22Rv1 (cell line): ENCODE measurements around the gene ZNF579.

ENCODE experiments used
- H3K27ac ChIP-seq: fragments of 450-650 bp; 2 replicates; pipeline ENCODE4 v1.5.1; 2017
- ZFX ChIP-seq: fragments of 450-650 bp; IDR thresholded peaks from 2 replicates; pipeline ENCODE4 v1.6.1; 2017; ENCODE audit warnings: antibody characterized with exemption, borderline replicate concordance
- TF ChIP-seq, protein P1 (sequence below): fragments of 450-650 bp; IDR thresholded peaks from 2 replicates; pipeline ENCODE4 v1.5.1; 2017; ENCODE audit warnings: mild to moderate bottlenecking

Gene ZNF579

DNA sequence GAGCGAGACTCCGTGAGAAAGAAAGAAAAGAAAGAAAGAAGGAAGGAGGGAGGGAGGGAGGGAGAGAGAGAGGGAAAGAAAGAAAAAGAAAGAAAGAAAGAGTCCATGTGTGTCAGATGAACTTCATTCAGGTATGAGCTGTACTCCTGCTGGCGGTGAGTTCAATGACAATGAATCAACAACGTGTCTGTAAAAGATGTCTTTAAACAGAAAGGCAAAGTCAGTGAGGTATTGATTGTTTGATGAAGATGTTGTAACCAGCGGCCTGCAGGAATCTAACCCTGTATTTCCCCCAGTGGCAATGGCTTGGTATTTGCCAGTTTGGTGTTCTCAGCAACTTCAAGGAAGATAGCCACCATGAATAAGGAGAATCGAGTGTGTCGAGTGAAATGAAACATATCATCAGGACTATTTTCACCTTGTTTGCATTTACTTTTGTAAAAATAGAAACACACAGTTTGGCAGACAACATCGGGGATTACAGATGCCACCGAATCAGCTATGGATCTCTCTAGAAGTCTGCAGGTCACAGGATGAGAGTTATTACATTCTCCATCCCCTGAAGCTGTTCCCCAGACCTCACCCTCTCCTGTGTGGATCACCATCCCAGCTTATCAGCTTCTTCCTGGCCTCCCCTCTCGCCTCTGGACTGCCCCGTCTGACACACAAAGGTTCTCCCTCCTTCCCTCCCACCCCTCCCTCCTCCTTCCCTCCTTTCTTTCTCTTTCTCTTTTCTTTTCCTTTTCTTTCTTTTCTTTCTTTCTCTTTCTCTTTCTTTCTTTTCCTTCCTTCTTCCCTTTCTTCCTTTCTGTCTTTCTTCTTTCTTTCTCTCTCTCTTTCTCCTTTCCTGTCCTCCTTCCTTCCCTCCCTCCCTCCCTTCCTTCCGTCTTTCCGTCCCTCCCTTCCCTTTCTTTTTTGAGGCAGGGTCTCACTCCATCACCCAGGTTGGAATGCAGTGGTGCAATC is 27.1 kb downstream of the ZNF579 start:
- no peak for TF ChIP-seq ZFX
- TF ChIP-seq, protein P1, sequence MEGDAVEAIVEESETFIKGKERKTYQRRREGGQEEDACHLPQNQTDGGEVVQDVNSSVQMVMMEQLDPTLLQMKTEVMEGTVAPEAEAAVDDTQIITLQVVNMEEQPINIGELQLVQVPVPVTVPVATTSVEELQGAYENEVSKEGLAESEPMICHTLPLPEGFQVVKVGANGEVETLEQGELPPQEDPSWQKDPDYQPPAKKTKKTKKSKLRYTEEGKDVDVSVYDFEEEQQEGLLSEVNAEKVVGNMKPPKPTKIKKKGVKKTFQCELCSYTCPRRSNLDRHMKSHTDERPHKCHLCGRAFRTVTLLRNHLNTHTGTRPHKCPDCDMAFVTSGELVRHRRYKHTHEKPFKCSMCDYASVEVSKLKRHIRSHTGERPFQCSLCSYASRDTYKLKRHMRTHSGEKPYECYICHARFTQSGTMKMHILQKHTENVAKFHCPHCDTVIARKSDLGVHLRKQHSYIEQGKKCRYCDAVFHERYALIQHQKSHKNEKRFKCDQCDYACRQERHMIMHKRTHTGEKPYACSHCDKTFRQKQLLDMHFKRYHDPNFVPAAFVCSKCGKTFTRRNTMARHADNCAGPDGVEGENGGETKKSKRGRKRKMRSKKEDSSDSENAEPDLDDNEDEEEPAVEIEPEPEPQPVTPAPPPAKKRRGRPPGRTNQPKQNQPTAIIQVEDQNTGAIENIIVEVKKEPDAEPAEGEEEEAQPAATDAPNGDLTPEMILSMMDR = no peak
- H3K27ac ChIP-seq = no peak overlapping the region

DNA sequence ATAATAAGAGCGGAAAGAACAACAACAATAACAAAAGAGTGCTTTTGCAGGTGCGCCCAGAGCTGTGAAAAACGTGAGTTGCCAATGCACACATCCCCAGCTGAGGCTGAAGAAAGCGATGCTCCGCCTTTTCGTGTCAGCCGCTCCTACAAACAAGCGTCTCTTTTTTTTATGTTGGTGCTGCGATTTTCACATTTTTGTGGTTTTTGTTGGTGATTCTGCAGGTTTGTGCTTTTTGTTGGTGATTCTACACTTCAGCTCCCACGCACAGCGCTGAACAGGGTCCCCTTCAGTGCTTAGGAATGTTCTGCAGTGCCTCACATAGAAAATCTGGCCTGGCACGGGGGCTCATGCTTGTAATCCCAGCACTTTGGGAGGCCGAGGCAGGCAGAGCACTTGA is 28.0 kb downstream of the ZNF579 start:
- H3K27ac ChIP-seq = no peak overlapping the region

DNA sequence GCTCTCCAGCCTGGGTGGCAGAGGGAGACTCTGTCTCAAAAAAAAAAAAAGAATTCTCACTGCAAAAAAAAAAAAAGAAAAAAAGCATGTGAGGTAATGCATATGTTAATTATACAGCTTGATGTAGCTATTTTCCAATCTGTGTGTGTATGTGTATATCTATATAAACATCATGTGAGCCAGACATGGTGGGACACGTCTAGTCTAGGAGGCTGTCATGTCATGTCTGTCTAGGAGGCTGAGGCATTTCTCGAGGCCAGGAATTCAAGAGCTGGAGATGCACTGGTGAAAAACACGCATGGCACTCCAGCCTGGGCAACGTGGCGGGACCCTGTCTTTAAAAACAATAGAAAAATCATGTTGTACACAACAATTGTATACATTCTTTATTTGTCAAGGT is 28.4 kb downstream of the ZNF579 start:
- no peak for TF ChIP-seq ZFX
- TF ChIP-seq, protein P1 = no peak
- H3K27ac ChIP-seq = no peak overlapping the region

More for the DNA sequence above, 28.0 kb downstream of the ZNF579 start:
- TF ChIP-seq, protein P1 = no peak
- TF ChIP-seq ZFX = no peak

DNA sequence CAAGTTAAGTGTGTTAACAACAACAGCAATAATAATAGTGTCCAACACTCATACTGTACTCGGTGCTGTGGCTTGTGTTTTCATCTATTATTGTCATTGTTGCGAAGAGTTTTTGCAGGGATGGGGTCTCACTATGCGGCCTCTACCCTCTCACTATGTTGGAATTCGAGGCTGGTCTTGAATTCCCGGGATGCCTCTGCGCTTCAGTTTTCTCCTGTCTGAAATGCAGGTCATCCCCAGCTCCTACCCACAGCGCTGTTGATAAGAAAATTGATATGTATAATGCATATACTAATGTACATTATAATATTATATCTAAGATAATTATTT is 30.4 kb downstream of the ZNF579 start:
- TF ChIP-seq, protein P1 = no peak
- no peak for TF ChIP-seq ZFX
- no peak overlapping the region for H3K27ac ChIP-seq

DNA sequence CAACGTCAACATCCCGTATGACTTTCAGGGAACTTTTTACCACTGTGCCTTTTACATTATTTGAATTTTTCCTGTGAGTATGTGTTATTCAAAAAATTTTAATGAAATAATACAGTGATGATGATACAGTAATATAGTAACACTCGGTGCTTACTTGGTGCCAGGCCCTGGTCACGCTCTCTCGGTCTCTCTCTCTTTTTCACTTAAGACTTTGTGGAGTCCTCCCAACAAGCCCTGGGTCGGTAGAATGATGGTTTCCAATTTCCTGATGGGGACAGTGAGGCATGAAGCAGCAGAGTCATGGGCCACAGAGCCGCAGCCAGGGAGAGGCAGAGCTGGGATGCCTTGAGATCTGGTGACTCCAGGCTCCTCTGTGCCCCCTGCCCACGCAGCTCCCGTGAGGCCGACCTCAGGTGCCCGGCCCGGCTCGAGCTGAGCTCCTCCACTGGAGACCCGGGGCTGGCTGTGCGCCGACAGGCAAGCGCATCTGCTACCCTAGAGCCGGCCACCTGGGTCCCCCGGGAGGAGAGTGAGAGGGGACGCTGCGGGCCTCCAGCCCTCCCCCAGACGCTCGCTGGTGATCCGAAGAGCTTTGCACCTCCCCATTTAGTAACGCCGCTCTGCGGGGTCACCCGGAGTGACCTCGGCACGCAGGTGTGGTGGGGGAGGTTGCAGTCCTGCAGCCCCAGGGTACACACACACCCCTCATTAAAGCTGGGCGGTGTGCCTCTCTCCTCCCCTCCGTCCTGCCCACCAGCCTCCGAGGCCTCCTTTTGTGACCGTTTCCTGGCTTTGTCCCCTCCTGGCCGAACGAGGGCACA is 30.9 kb downstream of the ZNF579 start:
- TF ChIP-seq ZFX = no peak
- TF ChIP-seq, protein P1 = no peak
- peak overlapping the region; percentile 25; the same call in 1 of the 2 replicates for H3K27ac ChIP-seq

DNA sequence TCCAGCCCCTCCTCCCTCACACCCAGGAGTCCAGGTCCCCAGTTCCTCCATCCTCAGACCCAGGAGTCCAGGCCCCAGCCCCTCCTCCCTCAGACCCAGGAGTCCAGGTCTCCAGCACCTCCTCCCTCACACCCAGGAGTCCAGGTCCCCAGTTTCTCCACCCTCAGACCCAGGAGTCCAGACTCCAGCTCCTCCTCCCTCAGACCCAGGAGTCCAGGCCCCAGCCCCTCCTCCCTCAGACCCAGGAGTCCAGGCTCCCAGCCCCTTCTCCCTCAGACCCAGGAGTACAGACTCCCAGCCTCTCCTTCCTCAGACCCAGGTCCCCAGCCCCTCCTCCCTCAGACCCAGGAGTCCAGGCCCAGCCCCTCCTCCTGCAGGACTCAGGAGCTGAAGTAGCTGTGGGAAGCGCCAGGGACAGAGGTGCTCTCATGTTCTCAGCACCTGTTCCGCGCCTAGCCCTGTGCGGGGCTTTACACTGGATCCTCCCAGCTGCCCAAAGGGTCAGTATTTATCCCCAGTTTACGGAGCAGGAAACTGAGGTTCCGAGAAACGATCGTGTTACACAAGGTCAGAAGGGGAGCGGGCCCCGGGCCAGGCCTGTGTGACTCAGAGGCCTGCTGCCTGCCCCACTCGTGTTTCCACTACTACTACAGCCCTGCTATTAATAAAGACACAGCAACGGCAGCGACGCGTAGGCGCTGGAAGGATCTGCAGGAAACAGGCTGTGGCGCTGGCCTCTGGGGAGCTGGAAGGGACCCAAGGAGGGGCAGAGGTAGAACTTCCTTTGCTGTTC is 33.6 kb downstream of the ZNF579 start:
- no peak overlapping the region for H3K27ac ChIP-seq
- no peak for TF ChIP-seq ZFX
- TF ChIP-seq, protein P1 = no peak
